ENCODE measurements around the gene AVEN. TPM values are rescaled to one million over a fixed set of nuclear protein-coding genes. Genes with fewer than 3 reads are reported as not detected.

The AVEN gene
- total RNA-seq, 3 donors from 2014 or later (not counting 1 experiment from before 2014, with no cell fraction given), result 9.8 to 11.8 (median 9.9) TPM

- Mint-ChIP-seq H3K4me3 (no peak overlapping the region), H3K27ac (no peak overlapping the region), H3K36me3 (no peaks in the 10 kb centered on the region), H3K27me3 (ENCODE audit: low read depth in 2 of 2) (peaks cover 4 to 13% of the 10 kb centered on the region in 2 donors), H3K4me1 (no peaks in the 10 kb centered on the region), H3K9me3 (no peaks in the 10 kb centered on the region)
- no peak overlapping the region for H3K4me3 ChIP-seq (ENCODE audit: low read length)
- TF ChIP-seq CTCF (IDR thresholded peaks at IDR 0.05), result no peak
- no peak overlapping the region for H3K27ac ChIP-seq (ENCODE audit: low read length)
- no peaks in the 10 kb centered on the region for H3K36me3 ChIP-seq (ENCODE audit: control insufficient read depth, insufficient read depth, low read length)
- no peaks in the 10 kb centered on the region for H3K4me1 ChIP-seq (ENCODE audit: control insufficient read depth, insufficient read depth, low read length)
- H3K9me3 ChIP-seq (ENCODE audit: control insufficient read depth, insufficient read depth, low read length), result no peaks in the 10 kb centered on the region
- DNase-seq (no peak), ATAC-seq (no peak)
- intact Hi-C loops (cut with micrococcal nuclease), result no loop called here
- no peaks in the 10 kb centered on the region for H3K27me3 ChIP-seq (ENCODE audit: control insufficient read depth, insufficient read depth, low read length)
- 91% methylated on average over 3 of the region's 3 CpGs for WGBS (ENCODE audit: insufficient coverage)
Measured at GRCh38 chr15:33840615-33841014, 198.4 kb downstream of the AVEN start.

GRCh38 chr15:33839540-33839939 lies 199.5 kb downstream of the AVEN start:
- no peak overlapping the region for H3K4me3 ChIP-seq (ENCODE audit: low read length)
- no peaks in the 10 kb centered on the region for H3K4me1 ChIP-seq (ENCODE audit: control insufficient read depth, insufficient read depth, low read length)
- 67% methylated on average over 2 of the region's 2 CpGs for WGBS (ENCODE audit: insufficient coverage)
- Mint-ChIP-seq H3K4me1 (no peaks in the 10 kb centered on the region), H3K9me3 (no peaks in the 10 kb centered on the region), H3K36me3 (no peaks in the 10 kb centered on the region), H3K27ac (no peak overlapping the region), H3K4me3 (no peak overlapping the region), H3K27me3 (ENCODE audit: low read depth in 2 of 2) (peaks cover 4 to 13% of the 10 kb centered on the region in 2 donors)
- no peaks in the 10 kb centered on the region for H3K27me3 ChIP-seq (ENCODE audit: control insufficient read depth, insufficient read depth, low read length)
- ATAC-seq, result no peak
- no peaks in the 10 kb centered on the region for H3K9me3 ChIP-seq (ENCODE audit: control insufficient read depth, insufficient read depth, low read length)
- intact Hi-C loops (cut with micrococcal nuclease), result no loop called here
- no peak overlapping the region for H3K27ac ChIP-seq (ENCODE audit: low read length)
- DNase-seq, result no peak
- no peaks in the 10 kb centered on the region for H3K36me3 ChIP-seq (ENCODE audit: control insufficient read depth, insufficient read depth, low read length)
- TF ChIP-seq CTCF (IDR thresholded peaks at IDR 0.05), result no peak

- no CpG with 5 or more reads among the region's 1 CpG for WGBS (ENCODE audit: insufficient coverage)
- Mint-ChIP-seq H3K27ac (no peak overlapping the region), H3K4me3 (no peak overlapping the region), H3K36me3 (no peaks in the 10 kb centered on the region), H3K9me3 (no peaks in the 10 kb centered on the region), H3K27me3 (ENCODE audit: low read depth in 2 of 2) (peaks cover 4 to 13% of the 10 kb centered on the region in 2 donors), H3K4me1 (no peaks in the 10 kb centered on the region)
- no peaks in the 10 kb centered on the region for H3K4me1 ChIP-seq (ENCODE audit: control insufficient read depth, insufficient read depth, low read length)
- intact Hi-C loops (cut with micrococcal nuclease), result no loop called here
- no peak for TF ChIP-seq CTCF (IDR thresholded peaks at IDR 0.05)
- H3K27ac ChIP-seq (ENCODE audit: low read length), result no peak overlapping the region
- H3K9me3 ChIP-seq (ENCODE audit: control insufficient read depth, insufficient read depth, low read length), result no peaks in the 10 kb centered on the region
- no peaks in the 10 kb centered on the region for H3K27me3 ChIP-seq (ENCODE audit: control insufficient read depth, insufficient read depth, low read length)
- no peak for DNase-seq
- H3K36me3 ChIP-seq (ENCODE audit: control insufficient read depth, insufficient read depth, low read length), result no peaks in the 10 kb centered on the region
- ATAC-seq, result no peak
- no peak overlapping the region for H3K4me3 ChIP-seq (ENCODE audit: low read length)
Measured at GRCh38 chr15:33837294-33837693, 201.7 kb downstream of the AVEN start.

All from natural killer cell (primary cell).